HCT116 (cell line): ENCODE measurements around the gene DEFB116.
"Not testable (repeated sequence)": the region's sequence is repeated elsewhere in the genome, so short reads cannot be mapped to it uniquely, and the experiment has no call there.

ENCODE experiments used
- CTCF ChIP-seq, 3 experiments: fragments of 200-600 bp in 1 of 3; sonication (generic) in 1 of 3; IDR thresholded peaks in 2 of 3; conservative IDR thresholded peaks in 1 of 3; 2 replicates each; pipeline ENCODE4 v1.5.1; 2012 to 2017; ENCODE audit warnings: low read depth in 2 of 3, low read length in 2 of 3, antibody characterized with exemption in 1 of 3, borderline replicate concordance in 1 of 3, control low read depth in 1 of 3, mild to moderate bottlenecking in 1 of 3, mixed read lengths in 1 of 3, mixed run types in 1 of 3, moderate library complexity in 1 of 3; ENCODE audit not compliant: insufficient read depth in 1 of 3
- JUND ChIP-seq: IDR thresholded peaks from 2 replicates; pipeline ENCODE4 v1.6.1; 2012
- SP1 ChIP-seq: IDR thresholded peaks from 2 replicates; pipeline ENCODE4 v1.6.1; 2012; ENCODE audit warnings: low read depth
- ZNF274 ChIP-seq: fragments of 200-500 bp; sonication (Bioruptor generic); IDR thresholded peaks from 2 replicates; pipeline ENCODE4 v1.6.1; 2014; ENCODE audit warnings: mild to moderate bottlenecking, low read depth, low read length, inconsistent platforms
- TF ChIP-seq, protein P1 (sequence below): IDR thresholded peaks from 2 replicates; pipeline ENCODE4 v1.6.1; 2012; ENCODE audit warnings: low read depth

- not testable (repeated sequence) for TF ChIP-seq CTCF (IDR thresholded peaks at IDR 0.05 in 2 of 3, conservative IDR thresholded peaks at IDR 0.05 in 1 of 3; ENCODE audit: borderline replicate concordance in 1 of 3, insufficient read depth in 1 of 3, low read depth in 2 of 3, low read length in 2 of 3); SP1; ZNF274; JUND
- TF ChIP-seq, protein P1, sequence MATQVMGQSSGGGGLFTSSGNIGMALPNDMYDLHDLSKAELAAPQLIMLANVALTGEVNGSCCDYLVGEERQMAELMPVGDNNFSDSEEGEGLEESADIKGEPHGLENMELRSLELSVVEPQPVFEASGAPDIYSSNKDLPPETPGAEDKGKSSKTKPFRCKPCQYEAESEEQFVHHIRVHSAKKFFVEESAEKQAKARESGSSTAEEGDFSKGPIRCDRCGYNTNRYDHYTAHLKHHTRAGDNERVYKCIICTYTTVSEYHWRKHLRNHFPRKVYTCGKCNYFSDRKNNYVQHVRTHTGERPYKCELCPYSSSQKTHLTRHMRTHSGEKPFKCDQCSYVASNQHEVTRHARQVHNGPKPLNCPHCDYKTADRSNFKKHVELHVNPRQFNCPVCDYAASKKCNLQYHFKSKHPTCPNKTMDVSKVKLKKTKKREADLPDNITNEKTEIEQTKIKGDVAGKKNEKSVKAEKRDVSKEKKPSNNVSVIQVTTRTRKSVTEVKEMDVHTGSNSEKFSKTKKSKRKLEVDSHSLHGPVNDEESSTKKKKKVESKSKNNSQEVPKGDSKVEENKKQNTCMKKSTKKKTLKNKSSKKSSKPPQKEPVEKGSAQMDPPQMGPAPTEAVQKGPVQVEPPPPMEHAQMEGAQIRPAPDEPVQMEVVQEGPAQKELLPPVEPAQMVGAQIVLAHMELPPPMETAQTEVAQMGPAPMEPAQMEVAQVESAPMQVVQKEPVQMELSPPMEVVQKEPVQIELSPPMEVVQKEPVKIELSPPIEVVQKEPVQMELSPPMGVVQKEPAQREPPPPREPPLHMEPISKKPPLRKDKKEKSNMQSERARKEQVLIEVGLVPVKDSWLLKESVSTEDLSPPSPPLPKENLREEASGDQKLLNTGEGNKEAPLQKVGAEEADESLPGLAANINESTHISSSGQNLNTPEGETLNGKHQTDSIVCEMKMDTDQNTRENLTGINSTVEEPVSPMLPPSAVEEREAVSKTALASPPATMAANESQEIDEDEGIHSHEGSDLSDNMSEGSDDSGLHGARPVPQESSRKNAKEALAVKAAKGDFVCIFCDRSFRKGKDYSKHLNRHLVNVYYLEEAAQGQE = not testable (repeated sequence)
Measured at GRCh38 chr20:31284964-31285363, 23.4 kb downstream of the DEFB116 start.
